GM10847 (cell line): ENCODE results near the gene NUP210.

ENCODE experiments used
- POLR2A ChIP-seq: IDR thresholded peaks from 2 replicates; pipeline ENCODE4 v1.6.1; 2011; ENCODE audit not compliant: insufficient read length; ENCODE audit errors: extremely low read depth

Gene NUP210

DNA sequence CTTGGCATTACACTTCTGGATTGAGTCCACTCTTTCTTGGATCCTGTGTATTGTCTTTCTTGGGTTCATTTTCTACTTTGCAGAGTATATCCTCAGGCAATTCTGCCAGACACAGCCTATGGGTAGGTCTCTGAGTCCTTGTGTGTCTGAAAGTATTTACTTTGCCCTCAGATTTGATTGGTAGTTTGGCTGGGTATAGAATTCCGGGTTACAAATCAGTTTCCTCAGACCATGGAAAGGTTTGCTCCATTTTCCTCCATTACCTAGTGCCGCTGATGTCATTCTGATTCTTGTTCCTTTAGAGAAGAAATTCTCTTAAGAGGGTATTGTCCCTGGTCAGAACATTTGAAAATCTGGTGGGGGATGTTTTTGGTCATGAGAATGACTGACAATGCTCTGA is 133.2 kb downstream of the NUP210 start:
- no peak for TF ChIP-seq POLR2A

DNA sequence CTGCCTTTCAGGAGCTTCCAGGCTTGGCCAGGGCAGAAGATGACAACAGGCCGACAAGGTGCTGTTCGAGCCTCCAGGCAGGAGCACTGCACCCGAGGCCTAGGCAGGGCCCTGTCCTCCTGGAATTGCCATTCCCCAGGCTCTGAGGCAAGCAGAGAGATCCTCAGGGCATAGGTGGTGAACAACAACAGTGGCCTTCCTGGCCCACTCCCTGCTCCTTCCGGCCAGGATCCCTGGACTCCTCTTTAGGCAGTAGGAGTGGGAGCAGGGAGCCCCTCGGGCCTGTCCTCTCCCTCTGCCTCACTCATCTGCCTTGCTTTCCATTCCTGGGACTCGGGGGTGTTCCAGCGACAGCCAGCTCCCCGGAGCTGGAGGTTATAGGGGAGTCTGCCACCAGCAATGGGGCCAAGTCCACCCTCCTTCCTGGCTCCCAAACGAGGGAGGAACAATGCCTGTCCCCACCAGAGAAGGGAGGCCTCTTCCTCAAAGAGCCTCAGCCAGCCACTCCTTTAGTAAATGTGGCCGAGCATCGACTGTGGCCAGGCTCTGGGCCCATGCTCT is 135.0 kb downstream of the NUP210 start:
- no peak for TF ChIP-seq POLR2A

DNA sequence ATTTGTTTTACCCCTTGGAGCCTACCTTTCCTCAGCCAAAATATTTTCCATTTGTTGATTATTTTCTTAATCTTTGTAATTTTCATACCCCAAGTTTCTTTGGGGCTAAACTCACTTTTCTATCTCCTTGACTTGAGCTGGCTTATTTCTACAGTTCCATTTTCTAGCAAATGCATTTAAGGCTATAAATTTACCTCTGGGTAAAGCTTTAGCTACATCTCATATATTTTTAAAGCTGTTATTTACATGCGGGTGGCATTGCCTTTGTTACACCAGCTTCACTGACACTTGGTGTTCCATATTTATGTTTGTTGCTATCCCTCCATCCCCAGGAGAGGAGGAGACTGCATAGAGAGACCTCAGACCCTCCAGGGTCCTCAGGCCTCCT is 136.3 kb downstream of the NUP210 start:
- TF ChIP-seq POLR2A = no peak

DNA sequence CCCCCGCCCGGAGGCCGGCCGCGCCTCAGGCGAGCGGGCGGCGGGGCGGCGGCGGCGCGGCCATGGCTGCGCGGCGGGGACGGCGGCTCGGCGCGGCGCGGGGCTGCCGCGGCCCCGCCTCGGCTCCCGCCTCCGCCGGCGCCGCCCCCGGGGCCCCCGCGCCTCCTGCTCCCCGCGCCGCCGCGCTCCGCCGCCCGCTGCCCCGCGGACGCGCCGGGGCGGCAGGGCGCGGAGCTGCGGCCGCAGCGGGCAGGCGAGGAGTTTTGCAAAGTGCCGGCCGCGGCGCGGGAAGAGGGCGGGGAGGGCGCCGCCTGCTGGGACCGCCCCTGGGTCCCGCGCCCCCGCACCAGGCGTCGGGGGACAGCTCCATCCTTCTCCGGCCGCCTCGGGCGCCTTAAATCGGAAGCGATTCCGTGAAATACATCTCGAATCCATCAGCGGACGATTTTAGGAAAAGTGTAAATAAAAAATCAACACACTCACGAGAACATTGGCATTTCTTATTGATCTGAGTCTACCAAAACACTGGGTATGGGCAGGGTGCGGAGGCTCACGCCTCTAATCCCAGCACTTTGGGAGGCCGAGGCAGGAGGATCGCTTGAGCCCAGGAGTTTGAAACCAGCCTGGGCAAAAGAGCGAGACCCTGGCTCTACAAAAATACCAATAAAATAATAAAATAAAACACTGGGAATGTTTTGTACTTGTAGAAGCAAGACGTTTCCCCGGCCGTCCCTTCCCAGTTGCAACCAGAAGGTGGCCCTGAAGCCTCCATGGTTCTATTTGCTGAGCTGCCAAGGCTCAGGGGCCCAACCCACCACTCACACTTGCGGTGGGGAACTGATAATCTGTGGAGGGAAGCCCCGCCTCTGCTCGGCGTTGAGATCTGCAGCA is 136.9 kb downstream of the NUP210 start:
- TF ChIP-seq POLR2A = no peak

DNA sequence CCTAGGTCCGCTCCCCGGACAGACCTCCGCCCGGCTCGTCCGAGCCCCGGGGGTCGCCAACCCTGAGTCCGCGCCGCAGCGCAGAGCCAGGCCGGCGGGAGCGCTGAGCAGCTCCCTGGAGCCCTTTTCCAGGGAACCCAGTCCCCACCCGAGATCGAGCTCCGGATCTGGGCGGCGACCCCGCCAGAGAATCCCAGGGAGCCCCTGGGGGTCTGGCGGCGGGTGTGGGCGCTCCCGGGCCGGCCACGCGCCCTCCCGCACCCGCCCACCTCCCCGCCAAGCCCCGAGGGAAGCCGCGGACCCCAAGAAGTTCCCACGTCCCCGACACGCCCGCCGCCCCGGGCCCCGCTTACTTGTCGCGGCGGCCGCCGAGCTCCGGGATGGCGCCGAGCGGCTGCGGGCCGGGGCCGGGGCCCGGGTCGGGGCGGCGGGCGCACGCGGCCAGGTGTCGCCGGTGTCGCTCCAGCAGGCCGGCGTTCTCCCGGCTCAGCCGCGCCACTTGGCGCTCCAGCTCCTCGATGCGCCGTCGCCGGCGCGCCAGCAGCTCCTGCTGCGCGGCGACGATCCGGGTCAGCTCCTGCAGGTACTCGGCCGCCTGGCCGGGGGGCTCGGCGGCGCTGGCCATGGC is 137.7 kb downstream of the NUP210 start:
- TF ChIP-seq POLR2A = no peak

DNA sequence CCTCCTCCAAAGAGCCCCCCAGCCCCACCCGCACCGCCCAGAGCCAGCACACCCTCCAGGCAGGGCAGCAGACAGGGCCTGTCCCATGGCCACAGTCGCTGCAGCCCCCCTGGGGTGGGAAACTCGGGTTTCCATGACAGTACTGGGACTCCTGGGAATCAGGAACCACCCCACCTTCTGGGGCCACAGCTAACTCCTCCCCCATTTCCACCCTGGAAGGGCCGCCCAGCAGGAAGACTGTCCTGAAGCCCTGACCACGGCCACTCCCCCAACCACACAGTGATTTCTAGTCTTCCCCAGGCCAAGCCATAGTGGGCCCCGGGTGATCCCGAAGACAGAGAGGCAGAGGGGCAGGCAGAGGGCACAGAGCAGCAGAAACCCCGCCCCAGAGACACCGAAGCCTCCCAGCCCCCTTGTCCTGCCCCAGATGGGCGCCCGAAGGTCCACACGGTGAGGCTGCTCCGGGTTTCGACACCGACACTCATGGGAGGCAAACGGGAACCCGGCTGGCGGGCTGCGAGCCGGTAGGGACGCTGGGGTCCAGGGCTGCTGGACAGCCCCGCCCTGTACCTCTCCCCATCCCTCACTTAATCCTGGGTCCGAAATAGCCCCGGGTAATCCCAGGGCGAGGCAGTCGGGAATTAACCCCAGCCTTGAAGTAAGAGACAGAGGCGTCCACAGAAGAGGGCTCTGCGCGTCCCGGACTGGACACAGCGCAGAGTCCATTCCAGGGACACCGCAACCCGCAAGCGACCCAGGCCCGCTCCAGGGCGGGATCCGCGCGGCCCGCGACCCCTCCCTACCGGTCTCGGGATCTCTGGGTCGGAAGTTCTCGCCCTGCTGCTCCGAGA is 138.4 kb downstream of the NUP210 start:
- TF ChIP-seq POLR2A = no peak

DNA sequence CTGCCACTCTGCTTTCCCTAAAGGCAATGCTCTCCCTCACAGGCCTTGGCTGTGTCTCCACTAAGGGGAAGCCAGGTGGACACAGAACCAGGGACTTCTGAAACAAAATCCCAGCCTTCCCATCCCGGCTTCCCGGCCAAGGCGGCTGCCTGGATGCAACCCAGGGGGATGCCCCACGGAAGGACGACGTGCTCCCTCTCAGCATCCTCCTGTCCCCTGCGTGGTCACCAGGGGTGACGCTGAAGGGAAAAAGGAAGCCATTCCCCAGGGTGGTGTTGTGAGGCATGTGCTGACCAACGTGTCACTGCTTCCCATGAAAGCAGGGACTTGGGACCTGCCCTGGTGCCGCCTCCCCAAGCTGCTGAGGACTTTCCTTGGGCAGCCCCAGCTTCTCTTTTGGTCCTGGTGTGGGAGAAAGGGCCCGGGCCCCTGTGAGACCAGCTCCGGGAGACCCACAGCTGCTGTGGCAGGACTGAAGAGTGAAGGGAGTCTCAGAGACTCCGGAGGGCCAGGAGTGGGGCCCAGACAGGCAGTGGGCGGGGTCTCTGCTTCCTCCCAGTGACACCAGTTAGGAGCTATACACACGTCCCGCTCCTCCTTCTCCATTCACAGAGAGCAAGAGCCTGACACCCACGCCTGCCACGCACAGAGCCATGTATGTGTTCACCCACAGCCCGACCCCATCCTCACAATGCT is 139.2 kb downstream of the NUP210 start:
- TF ChIP-seq POLR2A = no peak

DNA sequence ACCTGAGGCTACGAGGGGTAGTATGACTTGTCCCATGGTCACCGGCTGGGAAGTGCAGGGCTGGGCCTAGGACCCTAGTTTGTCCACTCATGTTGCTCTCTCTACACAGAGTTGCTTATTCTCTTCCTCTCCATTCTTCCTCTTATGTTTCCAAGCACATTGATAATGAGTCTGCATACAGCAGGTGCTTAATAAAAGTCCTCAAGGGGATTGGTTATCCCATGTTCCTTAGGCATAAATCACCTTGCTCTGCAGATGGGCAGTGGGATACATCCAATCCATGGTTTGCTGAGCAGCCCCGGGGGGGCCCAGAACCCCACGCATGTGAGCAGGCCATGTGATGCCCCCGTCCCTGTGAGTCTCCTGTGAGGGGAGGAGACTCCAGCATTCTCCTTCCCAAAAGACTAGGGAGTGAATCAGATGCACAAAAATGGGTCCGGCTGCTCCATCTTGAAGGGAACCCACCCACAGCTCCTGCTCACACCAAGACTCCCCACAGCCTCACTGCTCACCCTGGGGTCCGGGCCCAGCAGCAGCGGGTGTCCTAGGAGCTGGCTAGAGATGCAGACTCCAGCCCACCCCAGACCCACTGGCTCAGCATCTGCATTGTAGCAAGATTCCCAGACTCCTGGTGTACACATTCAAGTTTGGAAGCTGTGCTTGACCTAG is 139.9 kb downstream of the NUP210 start:
- no peak for TF ChIP-seq POLR2A

DNA sequence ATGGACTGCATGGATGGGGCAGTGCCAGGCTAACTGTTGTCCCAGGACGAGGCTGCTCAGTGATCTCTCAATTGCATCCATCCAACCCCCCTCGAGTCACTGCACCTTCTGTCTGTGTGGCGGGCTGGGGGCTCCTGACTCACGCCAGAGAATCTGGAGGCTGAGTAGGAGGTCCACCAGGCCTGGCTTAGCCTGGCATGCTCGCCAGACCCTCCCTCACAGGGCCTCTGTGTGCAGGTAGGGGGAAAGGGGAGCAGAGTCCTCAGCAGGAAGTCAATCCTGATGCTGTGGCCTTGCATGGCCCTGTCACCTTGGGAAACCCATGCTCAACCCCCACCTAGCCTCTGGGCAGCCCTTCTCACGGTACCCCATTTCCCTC is 140.6 kb downstream of the NUP210 start:
- no peak for TF ChIP-seq POLR2A

DNA sequence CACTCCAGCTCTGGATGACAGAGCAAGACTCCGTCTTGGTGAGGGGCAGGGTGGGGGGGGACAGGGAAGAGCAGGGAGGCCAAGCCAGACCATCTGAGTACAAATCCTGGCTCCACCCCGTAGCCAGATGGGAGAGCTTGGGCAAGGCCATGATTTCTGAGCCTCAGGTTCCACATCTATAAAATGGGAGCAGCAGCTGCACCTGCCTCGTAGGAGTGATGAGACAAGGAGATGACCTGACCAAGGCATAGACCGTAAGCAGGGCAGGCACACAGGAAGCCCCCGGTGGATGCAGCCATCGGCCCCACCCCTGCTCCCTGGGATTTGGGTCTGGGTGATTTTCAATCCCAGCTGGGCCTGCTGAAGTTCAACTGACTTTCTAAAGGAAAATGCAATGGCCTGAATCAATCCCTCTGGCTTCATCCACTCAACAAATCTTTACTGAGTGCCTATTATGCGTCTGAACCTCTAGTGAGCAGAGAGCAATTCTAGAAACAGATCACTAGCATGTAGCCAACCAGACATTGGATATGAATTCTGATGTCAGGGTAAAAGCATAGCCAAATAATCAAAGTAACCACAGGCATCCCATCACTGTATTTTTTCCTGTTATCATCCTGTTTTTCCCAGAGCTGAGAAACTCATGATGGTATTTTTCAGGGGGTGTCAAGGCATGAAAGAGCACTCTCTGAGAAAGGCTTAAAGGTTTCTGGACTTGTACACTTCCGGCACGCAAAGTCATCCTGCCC is 141.2 kb downstream of the NUP210 start:
- no peak for TF ChIP-seq POLR2A

DNA sequence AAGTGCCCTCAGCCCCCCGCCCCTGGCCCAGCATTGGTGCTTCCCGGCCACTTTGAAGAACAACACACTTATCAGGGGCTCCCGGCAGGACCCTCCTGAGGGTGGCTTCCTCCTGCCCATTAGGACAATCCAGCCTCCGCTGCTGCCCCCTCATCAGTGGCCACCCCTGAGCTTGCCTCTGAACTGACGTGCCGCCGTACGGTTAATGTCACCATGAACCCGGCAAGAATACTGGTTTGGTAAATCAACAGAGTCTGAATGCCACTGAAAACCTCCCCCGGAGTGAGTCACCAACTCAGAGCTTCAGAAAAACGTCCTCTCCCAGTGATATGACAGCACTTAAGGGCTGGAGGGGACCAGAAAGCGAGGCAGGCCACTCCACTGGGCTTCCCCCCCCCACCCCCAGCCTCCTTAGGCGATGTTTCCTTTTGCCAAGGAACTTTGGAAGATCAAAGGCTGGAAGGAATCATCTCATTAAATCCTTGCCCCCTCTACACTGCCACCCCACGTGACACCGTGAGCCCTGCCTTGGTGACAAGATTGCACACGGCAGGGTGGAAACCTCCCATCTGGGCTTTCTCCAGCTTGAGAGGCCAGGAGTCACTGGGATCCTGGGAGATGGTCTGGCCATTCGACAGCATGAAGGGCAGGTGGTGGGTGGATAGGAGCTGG is 142.1 kb downstream of the NUP210 start:
- no peak for TF ChIP-seq POLR2A

DNA sequence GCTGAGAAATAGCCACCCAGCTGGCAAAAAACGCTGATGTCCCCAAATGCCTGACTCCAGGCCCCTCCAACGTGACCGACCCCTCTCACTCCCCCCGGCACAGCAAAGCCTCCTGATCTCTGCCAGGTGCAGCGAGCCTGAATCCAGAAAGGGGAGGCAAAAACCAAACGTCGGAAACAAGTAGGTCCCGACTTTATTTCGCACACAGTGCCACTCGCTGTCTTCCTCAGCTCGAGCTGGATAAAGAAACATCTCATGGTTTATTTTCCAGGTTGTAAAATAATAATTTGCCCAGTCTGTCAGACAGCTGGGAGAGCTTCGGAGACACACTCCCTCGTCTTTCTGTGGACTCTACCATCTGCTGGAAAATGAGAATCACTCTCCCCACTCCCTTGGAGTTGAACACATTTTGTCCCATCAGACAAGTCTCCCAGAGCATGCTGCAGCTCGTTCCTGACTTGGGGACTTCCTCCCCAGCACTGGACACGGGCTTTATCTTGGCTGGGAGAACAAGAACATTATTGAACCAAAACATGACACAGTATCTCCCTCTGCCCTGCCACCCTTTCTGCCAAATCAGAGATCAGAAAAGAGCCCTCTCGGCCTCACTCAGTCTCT is 142.8 kb downstream of the NUP210 start:
- TF ChIP-seq POLR2A = no peak
